Stimulated activated CD4-positive, alpha-beta T cell treated with anti-CD3 and anti-CD28 coated beads, Interleukin-1b, Interleukin-23, amount 100 ng/mL, for 24 hours (primary cell): ENCODE measurements around the gene CRIP2.

Source experiments
- DNase-seq, 4 experiments: peaks; one replicate each; pipeline ENCODE4 v3.0.0-alpha.2; 2020; ENCODE audit warnings: low read depth in 4 of 4, low spot score in 1 of 4

The CRIP2 gene

GRCh38 chr14:105526776-105527380 is 52.3 kb downstream of the CRIP2 start:
- DNase-seq, result no peak

GRCh38 chr14:105527381-105527825 is 52.8 kb downstream of the CRIP2 start:
- DNase-seq, result no peak

GRCh38 chr14:105527826-105528585 is 53.4 kb downstream of the CRIP2 start:
- DNase-seq, result peak in 3 of 4 experiments; percentile 71 to 75 (median 73)

DNA sequence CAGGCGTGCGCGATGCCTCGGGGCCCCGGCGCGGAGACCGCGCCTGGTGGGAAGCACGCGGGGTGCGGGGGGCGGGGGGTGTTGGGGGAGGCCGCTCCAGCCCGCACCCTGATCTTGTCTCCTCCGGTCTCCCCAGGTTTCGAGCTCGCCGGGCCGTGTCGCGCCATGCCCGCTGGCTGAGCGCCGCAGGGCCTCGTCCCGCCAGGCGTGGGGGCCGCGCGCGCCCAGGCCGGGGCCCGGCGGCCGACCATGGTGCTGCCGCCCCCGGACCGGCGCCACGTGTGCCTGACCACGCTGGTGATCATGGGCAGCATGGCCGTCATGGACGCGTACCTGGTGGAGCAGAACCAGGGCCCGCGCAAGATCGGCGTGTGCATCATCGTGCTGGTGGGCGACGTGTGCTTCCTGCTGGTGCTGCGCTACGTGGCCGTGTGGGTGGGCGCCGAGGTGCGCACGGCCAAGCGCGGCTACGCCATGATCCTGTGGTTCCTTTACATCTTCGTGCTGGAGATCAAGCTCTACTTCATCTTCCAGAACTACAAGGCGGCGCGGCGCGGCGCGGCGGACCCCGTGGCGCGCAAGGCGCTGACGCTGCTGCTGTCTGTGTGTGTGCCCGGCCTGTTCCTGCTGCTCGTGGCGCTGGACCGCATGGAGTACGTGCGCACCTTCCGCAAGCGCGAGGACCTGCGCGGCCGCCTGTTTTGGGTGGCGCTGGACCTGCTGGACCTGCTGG is 54.1 kb downstream of the CRIP2 start:
- DNase-seq, result peak in 2 of 4 experiments; percentile 32 to 44

- DNase-seq, result no peak
Measured at GRCh38 chr14:105529319-105529568, 54.6 kb downstream of the CRIP2 start.
